OCI-LY1 (cell line): Measurements from ENCODE around the gene ADRA2A.

ENCODE experiments used
- CTCF ChIP-seq: fragments of 200-600 bp; sonication (generic), shearing (Covaris generic); IDR thresholded peaks from 2 replicates; pipeline ENCODE4 v1.5.1; 2017; ENCODE audit warnings: mild to moderate bottlenecking, antibody characterized with exemption, low read length, moderate library complexity, mixed read lengths
- EZH2 ChIP-seq: fragments of 200-600 bp; sonication (generic), shearing (Covaris generic); IDR thresholded peaks from 2 replicates; pipeline ENCODE4 v1.8.0; 2017; ENCODE audit warnings: borderline replicate concordance, mixed run types, mild to moderate bottlenecking, antibody characterized with exemption, low read length, moderate library complexity, mixed read lengths

GRCh38 chr10:111112333-111112732 is 35.5 kb downstream of the ADRA2A start:
- no peak for TF ChIP-seq CTCF
- no peak for TF ChIP-seq EZH2
